IPS-15b (cell line): ENCODE measurements around the gene FXYD7.
"Not testable (repeated sequence)": the region's sequence is repeated elsewhere in the genome, so short reads cannot be mapped to it uniquely, and the experiment has no call there.

Experiments used
- H3K27me3 ChIP-seq: one replicate; pipeline ENCODE4 v1.6.1; 2013; ENCODE audit warnings: low read length; ENCODE audit not compliant: control insufficient read depth, insufficient read depth
- H3K36me3 ChIP-seq: one replicate; pipeline ENCODE4 v1.6.1; 2013; ENCODE audit warnings: low read length; ENCODE audit not compliant: control insufficient read depth, insufficient read depth
- H3K4me1 ChIP-seq: one replicate; pipeline ENCODE4 v1.6.1; 2013; ENCODE audit warnings: mild to moderate bottlenecking, low read length; ENCODE audit not compliant: control insufficient read depth, insufficient read depth
- H3K4me3 ChIP-seq: one replicate; pipeline ENCODE4 v1.5.1; 2013; ENCODE audit warnings: low read depth, low read length
- H3K9ac ChIP-seq: one replicate; pipeline ENCODE4 v1.6.1; 2013; ENCODE audit warnings: low read depth, mild to moderate bottlenecking, low read length
- H3K9me3 ChIP-seq: one replicate; pipeline ENCODE4 v1.6.1; 2013; ENCODE audit warnings: mild to moderate bottlenecking, low read length; ENCODE audit not compliant: control insufficient read depth, insufficient read depth

FXYD7 gene

GRCh38 chr19:35184267-35184666 lies 41.2 kb downstream of the FXYD7 start:
- no peaks in the 10 kb centered on the region for H3K36me3 ChIP-seq
- H3K9me3 ChIP-seq, result no peaks in the 10 kb centered on the region
- no peaks in the 10 kb centered on the region for H3K27me3 ChIP-seq
- H3K4me3 ChIP-seq, result no peak overlapping the region
- H3K4me1 ChIP-seq, result no peaks in the 10 kb centered on the region
- H3K9ac ChIP-seq, result no peak overlapping the region

- H3K27me3 ChIP-seq, result no peaks in the 10 kb centered on the region
- no peaks in the 10 kb centered on the region for H3K9me3 ChIP-seq
- H3K4me3 ChIP-seq, result no peak overlapping the region
- H3K36me3 ChIP-seq, result no peaks in the 10 kb centered on the region
- H3K4me1 ChIP-seq, result no peaks in the 10 kb centered on the region
- H3K9ac ChIP-seq, result no peak overlapping the region
These were observed 41.8 kb downstream of the FXYD7 start for GRCh38 chr19:35184884-35185283.

- H3K4me1 ChIP-seq, result peaks cover 5% of the 10 kb centered on the region
- H3K9ac ChIP-seq, result no peak overlapping the region
- no peak overlapping the region for H3K4me3 ChIP-seq
- no peaks in the 10 kb centered on the region for H3K36me3 ChIP-seq
- H3K9me3 ChIP-seq, result no peaks in the 10 kb centered on the region
- no peaks in the 10 kb centered on the region for H3K27me3 ChIP-seq
These were observed 51.2 kb downstream of the FXYD7 start for GRCh38 chr19:35194012-35194984.

DNA sequence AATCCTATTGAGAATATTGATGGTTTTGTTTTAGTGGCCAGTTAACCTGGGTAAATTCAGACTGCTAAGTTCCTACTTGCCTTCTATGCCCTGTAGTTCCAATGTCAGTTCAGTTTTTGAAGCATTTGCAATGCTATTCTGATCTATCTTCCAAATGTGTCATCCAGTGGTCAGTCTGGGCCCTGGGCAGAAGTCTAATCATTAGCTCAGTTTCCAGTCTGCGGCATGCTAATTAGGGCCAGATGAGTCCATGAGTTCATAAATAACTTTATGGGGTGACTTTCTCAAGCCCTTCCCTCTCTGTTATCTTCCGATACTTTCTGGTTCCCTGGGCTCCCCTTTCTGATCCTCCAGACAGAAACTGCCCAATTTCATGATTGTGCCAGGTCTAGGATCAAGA lies 52.8 kb downstream of the FXYD7 start:
- H3K4me3 ChIP-seq, result no peak overlapping the region
- no peaks in the 10 kb centered on the region for H3K36me3 ChIP-seq
- H3K4me1 ChIP-seq, result peaks cover 8% of the 10 kb centered on the region
- no peaks in the 10 kb centered on the region for H3K9me3 ChIP-seq
- no peaks in the 10 kb centered on the region for H3K27me3 ChIP-seq
- no peak overlapping the region for H3K9ac ChIP-seq

- H3K4me1 ChIP-seq, result peaks cover 10% of the 10 kb centered on the region
- not testable (repeated sequence) for H3K36me3 ChIP-seq, H3K9ac ChIP-seq, H3K9me3 ChIP-seq, H3K4me3 ChIP-seq, H3K27me3 ChIP-seq
These were observed 53.8 kb downstream of the FXYD7 start for GRCh38 chr19:35196861-35197260.

- Histone ChIP-seq H3K27me3 (no peaks in the 10 kb centered on the region), H3K9ac (no peak overlapping the region), H3K4me1 (peaks cover 28% of the 10 kb centered on the region), H3K36me3 (no peaks in the 10 kb centered on the region), H3K9me3 (no peaks in the 10 kb centered on the region), H3K4me3 (no peak overlapping the region)
These were observed 56.4 kb downstream of the FXYD7 start for GRCh38 chr19:35199481-35199880.

GRCh38 chr19:35202722-35203688 lies 60.0 kb downstream of the FXYD7 start:
- Histone ChIP-seq H3K4me3 (peak overlapping the region; percentile 30), H3K4me1 (peaks cover 39% of the 10 kb centered on the region), H3K36me3 (no peaks in the 10 kb centered on the region), H3K9me3 (no peaks in the 10 kb centered on the region), H3K27me3 (no peaks in the 10 kb centered on the region), H3K9ac (peak overlapping the region; percentile 41)
